Inflammatory macrophage (primary cell): ENCODE results near the gene ADAM23.
"Not testable (repeated sequence)": the region's sequence is repeated elsewhere in the genome, so short reads cannot be mapped to it uniquely, and the experiment has no call there.

Experiments
- DNase-seq, 2 donors: peaks; one replicate each; pipeline ENCODE4 v3.0.0-alpha.2; 2020 to 2022
- total RNA-seq, 18 experiments: gene quantifications; one replicate each; lab custom pipeline; 2026; ENCODE audit warnings: mixed read lengths in 6 of 18, inconsistent platforms in 2 of 18; lab: John Stamatoyannopoulos, UW

ADAM23 gene
- total RNA-seq = 0 to 0.74 (median 0.06) reads per million in 18 experiments

DNA sequence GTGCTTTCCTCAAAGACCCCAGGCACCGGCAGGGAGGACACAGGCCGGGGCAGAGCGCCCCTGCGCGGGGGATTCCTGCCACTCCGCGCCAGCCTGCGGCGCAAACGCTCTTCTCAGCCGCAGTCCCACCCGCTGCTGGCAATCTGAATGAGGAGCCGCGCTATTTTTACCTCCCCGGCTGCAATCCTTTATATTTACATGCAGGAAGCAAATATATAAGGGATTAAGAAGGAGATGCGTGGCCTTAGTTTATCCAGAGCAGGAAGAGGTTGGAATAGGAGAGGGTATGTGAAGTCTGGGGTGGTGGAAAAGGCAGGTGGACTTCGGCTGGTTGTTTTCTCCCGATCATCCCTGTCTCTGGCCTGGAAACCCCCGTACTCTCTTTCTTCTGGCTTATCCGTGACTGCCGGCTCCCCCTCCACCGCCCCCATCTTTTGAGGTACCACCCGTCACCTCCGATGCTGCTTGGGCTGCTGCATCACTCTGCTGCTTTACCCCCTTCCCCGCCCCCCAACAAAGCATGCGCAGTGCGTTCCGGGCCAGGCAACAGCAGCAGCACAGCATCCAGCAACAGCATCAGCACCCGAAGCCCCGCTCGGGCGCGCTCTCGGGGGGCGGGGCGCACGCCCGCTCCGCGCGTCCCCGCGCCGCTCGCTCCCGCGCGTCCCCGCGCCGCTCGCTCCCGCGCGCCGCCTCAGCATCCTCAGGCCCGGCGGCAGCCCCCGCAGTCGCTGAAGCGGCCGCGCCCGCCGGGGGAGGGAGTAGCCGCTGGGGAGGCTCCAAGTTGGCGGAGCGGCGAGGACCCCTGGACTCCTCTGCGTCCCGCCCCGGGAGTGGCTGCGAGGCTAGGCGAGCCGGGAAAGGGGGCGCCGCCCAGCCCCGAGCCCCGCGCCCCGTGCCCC, at the start of gene ADAM23:
ADAM23 (plus strand) TSS at position 700 of the 902 bp plus-strand sequence. CDS start 335 bp downstream, outside the sequence.
- no peak for DNase-seq

GRCh38 chr2:206396211-206396610, 47.1 kb upstream of the ADAM23 start:
- no peak for DNase-seq

DNA sequence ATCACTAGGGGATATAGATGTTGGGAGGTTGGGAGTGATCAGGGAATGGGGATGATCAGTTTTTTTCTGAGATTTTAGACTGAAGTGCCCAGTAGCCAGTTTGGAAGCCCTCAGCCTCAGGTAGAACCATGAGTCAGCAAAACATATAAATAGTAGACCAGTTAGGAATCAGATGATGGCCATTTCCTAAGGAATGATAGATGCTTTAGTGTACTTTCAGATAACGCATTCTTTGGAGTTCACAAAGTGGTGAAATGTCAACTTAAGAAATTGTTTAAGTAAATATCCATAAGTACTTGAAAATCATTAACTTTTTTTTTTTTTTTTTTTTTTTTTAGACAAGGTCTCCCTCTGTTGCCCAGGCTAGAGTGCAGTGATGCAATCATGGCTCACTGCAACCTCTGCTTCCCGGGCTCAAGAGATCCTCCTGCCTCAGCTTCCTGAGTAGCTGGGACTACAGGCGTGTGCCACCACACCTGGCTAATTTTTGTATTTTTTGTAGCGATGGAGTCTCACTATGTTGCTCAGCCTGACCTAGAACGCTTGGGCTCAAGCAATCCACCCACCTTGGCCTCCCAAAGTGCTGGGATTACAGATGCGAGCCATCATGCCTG, 40.3 kb upstream of the ADAM23 start:
- DNase-seq = not testable (repeated sequence)

GRCh38 chr2:206408323-206409320, 34.7 kb upstream of the ADAM23 start:
- no peak for DNase-seq

- DNase-seq = no peak
These were observed 32.6 kb upstream of the ADAM23 start for GRCh38 chr2:206410714-206411113.

- no peak for DNase-seq
These were observed 27.6 kb upstream of the ADAM23 start for GRCh38 chr2:206415618-206416243.

DNA sequence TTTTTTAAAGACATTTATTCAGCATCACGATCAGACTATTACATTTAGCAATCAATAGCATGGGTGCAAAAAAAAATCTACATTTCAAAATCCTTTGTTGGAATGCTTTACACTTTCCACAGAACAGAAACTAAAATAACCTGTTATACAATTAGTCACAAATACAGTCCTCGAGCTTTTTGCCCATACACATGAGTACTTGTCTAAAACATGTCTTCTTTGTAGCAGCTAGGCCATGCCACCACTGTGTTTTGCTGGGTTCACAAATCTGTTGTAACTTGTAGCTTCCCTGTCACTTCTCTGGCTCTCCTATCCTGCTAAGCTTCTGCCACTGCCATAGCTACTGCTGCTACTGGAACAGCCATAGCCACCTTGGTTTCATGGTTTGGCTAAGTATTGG, 24.4 kb upstream of the ADAM23 start:
- no peak for DNase-seq

DNA sequence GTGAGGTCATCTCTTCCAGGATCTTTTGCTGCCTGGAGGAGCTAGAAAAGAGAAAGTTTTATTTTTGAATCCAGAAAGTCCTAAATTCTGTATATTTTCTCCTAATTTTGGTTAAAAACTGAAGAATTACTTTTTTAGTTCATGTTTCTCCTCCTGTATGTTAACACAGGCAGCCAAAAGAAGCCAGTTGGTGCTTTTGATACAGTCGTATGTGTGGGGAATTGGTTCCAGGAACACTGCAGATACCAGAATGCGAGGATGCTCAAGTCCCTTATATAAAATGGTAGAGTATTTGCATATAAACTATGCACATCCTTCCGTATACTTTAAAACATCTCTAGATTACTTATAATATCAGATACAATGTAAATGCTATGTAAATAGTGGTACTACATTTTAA, 22.6 kb upstream of the ADAM23 start:
- no peak for DNase-seq

GRCh38 chr2:206422493-206422892, 20.8 kb upstream of the ADAM23 start:
- no peak for DNase-seq

DNA sequence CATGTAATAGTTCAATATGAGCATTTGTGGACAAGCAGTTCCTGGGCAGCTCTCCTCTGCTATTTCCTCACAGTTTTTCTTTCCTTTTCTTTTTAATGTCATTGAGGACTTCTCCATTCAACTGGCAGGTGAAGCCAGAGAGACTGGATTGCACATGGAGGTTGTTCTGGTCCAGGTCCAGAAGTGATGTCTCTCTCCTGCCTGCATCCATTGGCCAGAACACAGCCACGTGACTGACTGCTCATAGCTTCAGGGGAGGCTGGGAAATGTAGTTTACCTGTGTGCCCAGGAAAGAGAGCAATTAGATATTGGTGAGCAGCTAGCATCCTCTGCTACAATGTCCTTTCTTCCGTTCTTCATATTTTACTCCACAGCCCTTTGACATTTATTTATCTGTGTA, 20.2 kb upstream of the ADAM23 start:
- DNase-seq = no peak

DNA sequence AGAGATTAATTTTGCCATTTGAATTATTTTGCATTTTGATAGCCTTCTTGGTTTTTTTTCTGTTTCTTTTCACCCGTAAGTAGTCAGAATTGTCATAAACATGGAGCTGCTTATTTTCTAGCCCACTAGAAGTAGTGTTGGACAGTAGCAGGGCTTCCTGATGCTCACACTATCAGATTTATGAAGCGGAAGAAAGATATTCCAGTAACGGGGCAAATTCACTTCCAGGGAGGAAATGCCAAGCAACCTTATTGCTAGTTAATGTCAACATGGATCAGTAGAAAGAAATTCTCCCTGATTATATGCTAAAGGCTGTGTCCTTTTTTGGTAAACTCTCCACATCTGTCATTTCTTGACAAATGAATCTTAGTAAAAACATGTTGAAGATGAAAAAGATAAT, 19.2 kb upstream of the ADAM23 start:
- DNase-seq = no peak

DNA sequence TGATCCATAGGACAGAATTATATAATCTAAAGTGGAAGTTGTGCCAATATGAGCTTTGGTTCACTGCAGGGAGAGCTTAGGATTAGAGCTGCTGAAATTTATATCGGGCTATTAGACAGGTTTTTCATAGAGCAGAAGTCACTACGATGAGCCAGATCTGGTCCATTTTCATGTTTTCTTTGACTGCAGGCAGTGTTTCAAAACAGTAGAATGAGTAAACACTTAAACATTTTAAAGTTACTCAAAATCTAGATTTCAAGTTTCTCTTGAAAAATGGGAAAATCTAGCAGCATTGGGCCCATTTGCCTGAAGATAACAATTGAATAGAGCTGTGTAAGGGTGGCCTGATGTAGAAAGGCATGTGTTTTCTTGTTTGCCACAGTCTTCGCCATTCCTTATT, 14.5 kb upstream of the ADAM23 start:
- DNase-seq = no peak

- no peak for DNase-seq
These were observed 12.9 kb upstream of the ADAM23 start for GRCh38 chr2:206430452-206430851.

DNA sequence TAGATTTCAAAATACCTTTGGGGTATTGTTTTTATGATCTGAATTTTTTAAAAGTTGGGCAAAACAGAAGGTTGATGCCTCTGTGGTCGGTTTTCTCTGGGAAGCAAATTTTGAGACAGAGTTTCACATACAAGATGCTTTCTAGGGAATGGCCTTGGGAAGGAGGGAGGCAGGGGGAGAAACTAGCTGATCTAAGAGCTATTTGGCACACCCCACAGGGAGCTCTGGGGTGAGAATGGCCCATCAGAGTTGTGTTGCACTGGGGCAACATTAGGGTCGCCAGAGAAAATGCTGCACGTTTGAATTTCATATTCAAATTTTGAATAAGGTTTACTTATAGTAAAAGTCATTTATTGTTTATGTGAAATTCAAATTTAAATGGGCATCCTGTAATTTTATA, 11.9 kb upstream of the ADAM23 start:
- DNase-seq = no peak

DNA sequence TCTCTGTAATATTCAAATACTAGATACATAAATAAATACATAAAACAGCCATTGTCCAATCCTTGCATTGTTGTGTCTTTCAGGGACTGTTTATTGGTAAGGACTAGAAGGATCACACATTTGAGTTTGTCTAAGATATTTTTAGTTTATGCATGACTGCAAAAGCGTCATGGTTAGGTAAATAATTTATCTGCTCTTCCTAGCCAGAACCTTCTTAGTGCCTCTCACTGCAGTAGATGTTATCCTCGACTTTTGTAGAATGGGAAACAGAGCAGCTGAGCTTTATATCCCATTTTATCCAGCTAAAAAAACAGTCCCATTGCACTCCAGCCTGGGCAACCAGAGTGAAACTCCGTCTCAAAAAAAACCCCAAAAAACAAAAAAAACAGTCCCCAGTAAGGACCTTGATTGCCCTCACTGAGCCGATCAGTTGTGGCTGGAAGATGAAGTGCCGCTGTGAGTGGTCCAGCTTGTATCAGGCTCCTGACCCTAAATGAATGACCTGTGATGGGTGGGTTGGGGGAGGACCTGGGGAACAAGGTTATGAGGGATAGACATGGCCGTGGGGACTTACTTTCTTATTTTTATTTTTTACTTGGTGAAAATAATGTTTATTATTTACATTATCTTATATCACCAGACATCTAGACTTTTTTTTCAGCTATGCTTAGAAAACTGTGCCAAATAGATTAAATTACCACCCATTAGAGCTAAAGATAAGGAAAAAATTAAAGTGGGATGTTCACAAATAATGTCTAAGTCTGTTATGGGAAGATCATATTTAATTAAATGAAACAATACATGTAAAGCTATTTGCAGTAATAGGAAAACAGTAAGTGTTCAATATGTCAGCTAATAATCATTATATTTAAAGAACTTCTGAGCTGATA, 10.9 kb upstream of the ADAM23 start:
- no peak for DNase-seq

DNA sequence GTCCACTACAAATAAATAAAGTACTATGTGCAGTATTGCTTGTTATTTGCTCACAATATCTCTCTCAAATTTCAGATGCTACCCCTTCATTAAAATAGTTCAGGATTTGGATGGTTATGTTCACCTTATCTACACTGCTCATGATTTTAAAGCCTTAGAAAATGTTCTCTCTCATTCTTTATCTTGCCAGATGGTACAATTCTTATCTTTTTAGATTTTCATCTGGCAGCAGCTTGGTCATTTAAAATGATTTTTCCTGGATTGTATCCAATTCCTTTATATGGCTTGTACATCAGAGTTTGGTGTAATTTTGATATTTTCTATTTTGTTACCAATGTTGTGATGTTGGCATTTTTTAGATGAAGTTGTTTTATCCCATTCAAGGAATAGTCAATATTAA, 10.1 kb upstream of the ADAM23 start:
- no peak for DNase-seq

DNA sequence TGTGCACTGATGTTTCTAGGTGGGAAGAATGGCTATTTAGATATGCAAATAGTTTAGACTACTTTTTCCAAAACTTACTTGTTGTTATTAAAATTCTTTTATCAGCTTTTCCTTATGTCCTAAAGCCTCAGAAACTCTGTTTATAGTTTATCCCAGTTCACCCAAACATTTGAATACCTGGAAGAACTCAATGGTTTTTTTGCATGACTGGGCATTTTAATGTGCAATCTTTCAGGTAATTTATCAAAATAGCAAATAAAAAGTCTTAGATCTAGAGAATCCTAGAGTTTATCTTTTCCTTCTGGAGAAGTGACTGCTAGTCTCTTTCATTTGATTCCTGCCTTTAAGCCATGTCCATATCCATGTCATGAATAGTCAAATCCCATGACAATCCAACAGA, 9.6 kb upstream of the ADAM23 start:
- no peak for DNase-seq

DNA sequence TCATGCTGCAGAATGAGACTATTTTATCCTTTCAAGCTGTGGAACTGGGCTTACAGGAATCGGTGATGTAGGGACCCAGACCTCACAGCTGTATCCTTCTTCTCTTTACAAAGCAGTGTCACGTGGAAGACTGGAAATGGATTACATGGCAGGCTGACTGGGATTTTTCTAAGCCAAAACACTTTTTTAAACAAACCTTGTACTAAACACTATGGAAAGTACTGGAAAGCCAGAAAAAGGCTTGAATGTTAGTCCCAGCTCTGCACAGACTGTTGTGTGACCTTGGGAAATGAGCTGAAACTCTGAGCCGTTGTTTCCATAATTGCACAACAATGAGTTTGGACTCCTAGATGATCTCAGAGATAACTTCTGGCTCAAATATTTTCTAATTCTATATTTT, 7.6 kb upstream of the ADAM23 start:
- no peak for DNase-seq

GRCh38 chr2:206438196-206438724, 5.1 kb upstream of the ADAM23 start:
- no peak for DNase-seq

- peak; percentile 53 for DNase-seq
These were observed 879 bp upstream of the ADAM23 start for GRCh38 chr2:206442474-206442832.
